GM21423 (cell line): ENCODE results near the gene ELAPOR1.

ENCODE experiments used
- ATAC-seq: cut with Tn5 transposase; IDR thresholded peaks from one replicate; pipeline ENCODE4 v1.9.1; 2021; ENCODE audit warnings: mild to moderate bottlenecking, moderate library complexity; ENCODE audit not compliant: unreplicated experiment

ELAPOR1 gene

GRCh38 chr1:109094377-109094803, 19.5 kb upstream of the ELAPOR1 start:
- no peak for ATAC-seq

- no peak for ATAC-seq
Observed at GRCh38 chr1:109094871-109095270, 19.0 kb upstream of the ELAPOR1 start.

DNA sequence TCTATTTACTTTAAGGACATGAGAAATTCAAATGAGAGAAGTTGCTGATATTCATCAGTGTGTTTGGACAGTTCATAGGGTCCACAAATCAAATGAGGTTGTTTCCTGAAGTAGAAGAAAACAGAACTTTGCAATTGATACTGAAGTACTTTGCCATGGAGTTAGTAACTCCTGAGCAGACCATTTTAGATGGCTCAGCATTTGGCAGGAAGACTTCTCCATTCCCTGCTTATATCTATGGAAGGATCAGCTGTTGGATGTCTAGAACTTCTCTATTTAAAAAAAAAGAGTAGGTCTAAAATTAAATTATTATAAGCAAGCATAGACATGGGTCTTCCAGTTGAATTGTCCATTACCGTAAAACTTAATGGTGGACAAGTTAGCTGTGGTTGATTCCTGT, 18.3 kb upstream of the ELAPOR1 start:
- ATAC-seq: no peak

DNA sequence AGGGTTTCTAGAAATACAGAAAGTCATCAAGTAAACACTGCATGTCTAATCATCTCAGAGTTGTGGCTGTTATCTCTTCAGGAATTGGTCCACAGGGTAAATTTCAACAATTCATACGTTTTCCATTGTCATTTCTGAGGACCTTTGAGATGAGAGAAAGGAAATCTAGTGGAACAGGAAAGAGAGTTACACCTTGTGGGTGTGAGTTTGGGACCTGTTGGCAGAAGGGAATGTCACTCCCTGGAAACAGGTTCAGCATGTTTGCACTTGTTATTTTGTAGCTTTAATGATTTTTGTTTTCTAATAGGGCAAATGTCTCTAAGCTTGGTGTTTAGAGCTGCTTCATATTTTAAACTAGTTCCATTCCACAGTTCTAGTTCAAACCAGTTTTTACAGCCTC, 17.8 kb upstream of the ELAPOR1 start:
- ATAC-seq: no peak

GRCh38 chr1:109099938-109100773, 13.8 kb upstream of the ELAPOR1 start:
- peak; percentile 94 for ATAC-seq

GRCh38 chr1:109104364-109105151, 9.4 kb upstream of the ELAPOR1 start:
- no peak for ATAC-seq

DNA sequence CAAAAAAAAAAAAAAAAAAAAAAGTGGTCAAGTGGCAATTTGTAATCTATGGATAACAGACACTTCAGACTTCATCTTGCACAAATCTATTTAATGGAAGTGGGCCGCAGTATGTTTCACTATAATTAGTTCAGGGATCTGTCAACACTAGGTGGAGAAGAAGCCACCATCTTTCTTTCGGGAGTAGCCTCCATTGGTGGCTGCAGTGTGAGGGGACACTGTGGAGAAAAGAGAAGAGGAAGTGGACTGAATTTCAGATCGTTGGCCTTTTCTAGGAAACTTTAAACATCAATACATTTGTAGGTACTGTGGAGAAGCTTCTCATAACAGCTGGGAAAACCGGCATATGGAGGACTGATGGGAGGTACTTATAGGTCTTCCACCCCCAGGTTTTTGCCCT, 8.0 kb upstream of the ELAPOR1 start:
- no peak for ATAC-seq

DNA sequence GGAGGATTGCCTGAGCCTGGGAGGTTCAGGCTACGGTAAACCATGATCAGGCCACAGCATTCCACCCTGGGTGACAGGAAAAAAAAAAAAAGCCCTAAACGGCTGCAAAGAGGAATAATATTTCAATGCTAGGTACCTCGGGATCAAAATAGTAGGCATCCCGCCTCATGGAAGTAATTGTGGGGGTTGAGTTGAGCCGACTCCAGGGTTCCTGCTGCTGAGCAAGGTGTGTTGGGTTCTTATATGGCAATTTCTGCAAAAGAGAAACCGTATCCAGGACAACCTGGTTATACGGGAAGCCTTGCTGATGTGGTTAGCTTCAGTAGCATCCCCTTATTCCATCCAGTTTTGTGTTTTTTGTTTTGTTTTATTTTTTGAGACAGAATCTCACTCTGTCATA, 6.1 kb upstream of the ELAPOR1 start:
- no peak for ATAC-seq

DNA sequence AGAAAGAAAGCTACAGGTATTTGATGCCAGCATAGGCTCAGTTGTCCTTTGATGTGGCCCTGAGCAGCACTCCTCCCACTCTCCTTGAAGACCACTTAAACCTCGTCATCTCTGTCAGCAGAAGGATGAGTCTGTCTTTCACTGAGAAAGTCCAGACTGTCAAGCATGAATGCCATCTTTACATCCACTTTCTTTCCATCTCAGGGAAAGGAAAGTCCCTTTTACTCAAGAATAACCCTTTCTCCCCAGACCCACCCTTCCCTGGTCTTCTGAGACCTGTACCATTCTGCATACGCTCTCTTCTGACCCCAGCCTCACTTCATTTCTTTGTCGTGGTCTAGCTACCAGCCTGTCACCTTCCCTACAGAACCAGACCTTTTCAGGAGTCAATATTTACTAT, 4.0 kb upstream of the ELAPOR1 start:
- no peak for ATAC-seq

DNA sequence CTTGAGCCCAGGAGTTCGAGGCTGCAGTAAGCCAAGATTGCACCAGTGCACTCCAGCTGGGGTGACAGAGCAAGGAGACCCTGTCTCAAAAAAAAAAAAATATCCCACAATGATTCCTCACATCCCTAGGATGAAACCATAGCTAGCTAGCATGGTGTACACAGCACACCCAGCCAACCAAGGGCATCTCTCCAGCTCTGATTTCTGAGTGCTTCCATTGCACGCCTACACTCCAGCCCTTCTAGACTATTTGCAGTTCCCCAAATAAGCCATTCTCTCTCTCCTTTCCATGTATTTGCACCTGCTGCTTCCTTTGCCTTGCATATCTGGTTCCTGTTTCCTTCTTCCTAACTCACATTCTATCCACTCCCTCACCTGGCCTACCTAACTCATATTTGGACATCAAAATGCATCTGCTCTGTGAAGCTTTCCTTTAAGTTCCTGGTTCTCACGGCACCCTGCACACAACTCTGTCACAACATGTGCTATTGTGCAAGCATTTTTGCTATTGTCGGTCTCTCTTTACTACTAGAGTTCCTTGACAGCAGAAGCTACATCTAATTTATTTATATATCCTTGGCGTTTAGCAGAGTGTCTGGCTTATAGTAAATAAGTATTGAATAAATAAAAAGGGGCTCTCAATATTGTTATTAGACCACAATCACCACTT, 2.4 kb upstream of the ELAPOR1 start:
- no peak for ATAC-seq

DNA sequence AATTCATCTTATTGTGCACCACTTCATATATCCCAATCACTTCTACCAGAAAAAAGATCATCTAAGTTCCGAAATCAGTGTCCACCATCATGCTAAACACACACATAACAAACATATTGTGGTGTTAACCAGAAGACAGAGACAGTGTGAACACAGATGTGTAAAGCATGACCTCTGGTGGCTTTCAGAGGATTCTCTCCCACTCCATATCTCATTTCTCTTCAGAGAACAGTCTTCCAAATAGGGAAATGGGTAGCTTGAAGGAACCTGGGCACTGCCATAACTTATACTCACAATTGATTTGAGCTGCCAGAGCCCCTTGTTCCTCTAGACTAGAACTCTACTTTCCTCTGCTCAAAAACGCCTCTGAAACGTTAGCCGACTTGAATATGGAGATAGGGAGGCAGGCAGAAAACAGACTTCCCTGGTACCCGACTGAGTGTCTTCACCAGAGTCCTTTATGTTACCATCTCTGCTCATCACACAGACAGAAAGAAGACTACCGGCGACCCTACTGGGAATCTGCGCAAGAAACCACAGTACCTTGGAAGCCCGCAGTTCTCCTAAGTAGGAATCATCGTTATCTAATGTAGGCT, 1.8 kb upstream of the ELAPOR1 start:
- ATAC-seq: no peak

DNA sequence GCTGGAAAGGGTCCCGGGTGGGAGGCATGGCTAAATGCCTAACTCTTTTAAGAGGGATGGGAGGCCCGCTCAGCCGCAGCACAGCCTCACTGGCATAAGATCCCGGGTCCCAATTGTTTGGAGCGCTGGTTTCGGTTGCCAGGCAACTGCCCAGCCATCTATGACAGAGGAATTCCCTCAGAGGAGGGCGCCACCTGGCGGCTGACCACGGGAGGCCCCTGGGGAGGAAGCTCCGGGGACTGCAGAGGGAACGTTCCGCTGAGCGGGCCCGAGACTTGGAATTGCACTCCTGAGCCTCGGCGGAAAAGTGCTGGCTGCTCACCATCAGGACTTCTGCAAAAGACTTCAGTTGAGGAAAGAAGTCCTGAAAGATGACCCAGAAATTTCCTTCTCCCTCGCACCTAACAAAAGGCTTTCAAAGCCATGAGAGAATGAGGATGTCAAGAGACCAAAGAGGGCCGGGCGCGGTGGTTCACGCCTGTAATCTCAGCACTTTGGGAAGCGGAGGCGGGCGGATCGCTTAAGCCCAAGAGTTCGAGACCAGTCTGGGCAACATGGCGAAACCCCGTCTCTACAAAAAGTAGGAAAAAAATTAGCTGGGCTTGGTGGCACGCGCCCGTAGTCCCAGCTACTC, 1.1 kb upstream of the ELAPOR1 start:
- ATAC-seq: peak; percentile 67

- ATAC-seq: no peak
Observed at GRCh38 chr1:109114342-109114674, 393 bp downstream of the ELAPOR1 start.

- ATAC-seq: no peak
Observed at GRCh38 chr1:109115685-109116084, 1.8 kb downstream of the ELAPOR1 start.

DNA sequence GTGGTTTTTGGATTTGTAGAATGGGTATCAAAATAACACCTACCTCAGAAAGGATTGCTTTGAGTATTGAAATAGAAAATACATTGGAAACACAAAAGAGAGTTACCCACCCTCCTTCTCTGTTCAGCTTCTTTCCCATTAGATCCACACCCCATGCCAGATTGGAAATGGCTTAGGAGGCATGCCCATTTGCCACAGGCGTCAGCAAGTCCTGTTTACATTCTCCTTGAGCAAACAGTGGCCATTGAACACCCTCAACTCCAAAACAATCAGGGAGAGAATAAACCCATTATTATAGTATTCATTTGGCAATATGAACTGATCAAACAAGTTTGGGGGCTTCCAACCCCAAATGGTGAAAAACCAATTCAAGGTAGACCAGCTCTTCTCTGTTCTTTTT, 2.4 kb downstream of the ELAPOR1 start:
- ATAC-seq: no peak

DNA sequence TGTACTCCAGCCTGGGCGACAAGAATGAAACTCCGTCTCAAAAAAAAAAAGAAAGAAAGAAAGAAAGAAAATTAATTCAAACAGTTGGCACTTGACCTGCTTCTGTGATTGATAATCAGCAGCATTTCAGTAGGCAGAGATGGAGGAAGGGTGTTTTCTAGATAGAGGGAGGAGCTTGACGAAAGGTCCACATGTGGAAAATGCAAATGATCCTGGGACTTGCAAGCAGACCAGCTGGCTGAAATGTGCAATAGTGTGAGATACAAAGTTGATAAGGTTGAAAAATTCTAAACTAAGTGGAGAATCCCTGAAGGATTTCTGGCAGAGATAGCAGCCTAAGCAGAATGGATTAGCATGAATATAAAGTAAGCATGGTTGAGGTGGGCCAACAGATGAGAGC, 4.2 kb downstream of the ELAPOR1 start:
- ATAC-seq: no peak

DNA sequence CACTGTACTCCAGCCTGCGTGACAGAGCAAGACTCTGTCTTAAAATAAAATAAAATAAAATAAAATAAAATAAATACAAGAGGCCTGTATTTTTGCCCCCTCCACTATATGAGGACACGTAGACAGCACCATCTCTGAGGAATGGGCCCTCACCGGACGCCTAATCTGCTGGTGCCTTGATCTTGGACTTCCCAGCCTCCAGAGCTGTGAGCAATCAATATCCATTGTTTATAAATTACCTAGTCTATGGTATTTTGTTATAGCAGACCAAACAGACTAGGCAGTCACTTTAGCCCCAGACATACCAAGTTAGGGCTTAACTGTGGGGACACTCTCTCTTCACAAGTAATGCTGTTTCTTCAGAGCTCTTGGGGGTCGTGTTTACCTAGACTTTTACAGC, 6.4 kb downstream of the ELAPOR1 start:
- no peak for ATAC-seq

DNA sequence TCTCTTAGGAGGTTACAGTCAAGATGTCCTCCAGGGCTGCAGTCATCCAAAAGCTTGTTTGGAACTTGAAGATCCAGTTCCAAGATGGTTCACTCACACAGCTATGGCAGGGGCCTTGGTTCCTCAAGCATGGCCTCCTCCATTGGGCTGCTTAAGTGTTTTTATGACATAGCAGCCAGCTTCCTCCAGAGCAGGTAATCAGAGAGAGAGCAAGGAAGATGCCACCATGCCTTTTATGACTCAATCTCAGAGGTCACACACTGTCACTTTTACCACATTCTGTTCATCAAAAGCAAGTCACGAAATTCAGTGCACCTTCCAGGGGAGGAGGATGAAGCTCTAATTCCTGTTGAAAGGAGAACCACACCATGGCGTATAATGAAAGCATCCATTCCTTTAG, 17.1 kb downstream of the ELAPOR1 start:
- no peak for ATAC-seq

DNA sequence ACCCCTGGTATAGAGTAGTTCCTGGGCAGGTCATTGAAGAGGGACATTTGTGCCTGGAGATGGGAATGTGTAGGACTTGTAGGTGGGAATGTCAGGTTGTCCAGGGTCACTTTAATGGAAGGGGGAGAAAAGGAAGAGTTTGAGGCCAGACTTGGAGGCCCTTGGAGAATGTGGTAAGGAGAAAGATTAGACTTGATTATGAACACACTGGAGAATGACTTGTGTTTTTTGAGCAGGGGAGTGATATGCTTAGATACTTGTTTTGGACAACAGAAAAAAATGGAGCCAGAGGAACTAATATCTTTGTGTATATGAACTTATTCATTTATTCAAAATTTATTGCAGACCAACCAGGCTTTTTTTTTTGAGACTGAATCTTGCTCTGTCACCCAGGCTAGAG, 17.9 kb downstream of the ELAPOR1 start:
- no peak for ATAC-seq

DNA sequence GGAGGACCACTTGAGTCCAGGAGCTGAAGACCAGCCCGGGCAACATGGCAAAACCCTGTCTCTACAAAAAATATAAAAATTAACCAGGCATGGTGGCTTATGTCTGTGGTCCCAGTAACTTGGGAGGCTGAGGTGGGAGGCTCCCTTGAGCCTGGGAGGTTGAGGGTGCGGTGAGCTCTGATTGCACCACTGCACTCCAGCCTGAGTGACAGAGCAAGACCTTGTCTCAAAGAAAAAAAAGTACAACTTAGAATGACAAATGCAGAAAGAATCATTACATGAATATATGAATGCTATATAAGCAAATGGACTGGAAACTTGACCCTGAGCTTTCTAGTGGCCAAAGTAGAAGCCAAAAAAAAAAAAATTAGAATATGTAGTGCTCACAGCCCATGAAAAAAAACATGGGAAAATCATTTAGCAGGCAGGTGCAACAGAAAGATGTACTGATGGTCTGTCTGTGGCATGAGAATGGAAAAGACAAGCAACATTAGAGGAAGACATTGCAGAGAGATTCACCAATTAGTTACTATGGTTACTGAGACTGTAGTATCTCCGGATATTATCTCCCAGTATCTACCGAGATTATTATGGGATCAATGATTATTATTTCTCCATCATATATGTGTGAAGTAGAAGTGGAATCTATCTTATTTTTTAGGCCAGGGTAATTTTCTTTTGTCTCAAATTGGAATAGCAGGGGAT, 19.2 kb downstream of the ELAPOR1 start:
- no peak for ATAC-seq
